Type B pancreatic cell (in vitro differentiated cells): Measurements from ENCODE around the gene SNRPE. TPM values are rescaled to one million over a fixed set of nuclear protein-coding genes. Genes with fewer than 3 reads are reported as not detected.
"Not testable (repeated sequence)": the region's sequence is repeated elsewhere in the genome, so short reads cannot be mapped to it uniquely, and the experiment has no call there.

Source experiments
- DNase-seq: peaks from one replicate; pipeline ENCODE4 v3.0.0; 2021; ENCODE audit warnings: mixed read lengths; ENCODE audit not compliant: unreplicated experiment; ENCODE audit errors: extremely low spot score
- H3K27ac Mint-ChIP-seq: 2 replicates; pipeline ENCODE4 v1.8.0; 2021; ENCODE audit warnings: mild to moderate bottlenecking, mixed read lengths
- H3K27me3 Mint-ChIP-seq: 2 replicates; pipeline ENCODE4 v1.8.0; 2021; ENCODE audit warnings: mixed read lengths
- H3K36me3 Mint-ChIP-seq: 2 replicates; pipeline ENCODE4 v1.8.0; 2021; ENCODE audit warnings: mixed read lengths
- H3K4me1 Mint-ChIP-seq: one replicate; pipeline ENCODE4 v1.8.0; 2021; ENCODE audit warnings: mixed read lengths; ENCODE audit not compliant: unreplicated experiment
- H3K4me3 Mint-ChIP-seq: 2 replicates; pipeline ENCODE4 v1.8.0; 2021; ENCODE audit warnings: mild to moderate bottlenecking, mixed read lengths
- H3K9me3 Mint-ChIP-seq: 2 replicates; pipeline ENCODE4 v1.8.0; 2021; ENCODE audit warnings: mixed read lengths
- total RNA-seq: library from RNA; stranded (reverse); gene quantifications from 2 replicates; pipeline ENCODE4 v1.2.1, GENCODE V29; 2021; ENCODE audit warnings: low replicate concordance
- TF ChIP-seq, protein P1 (sequence below): fragments of 200-600 bp; sonication (generic); conservative IDR thresholded peaks from 2 replicates; pipeline ENCODE4 v1.5.0; 2021; ENCODE audit warnings: antibody characterized with exemption, mild to moderate bottlenecking

SNRPE gene
- total RNA-seq, 1 donor from 2014 or later, result 232 TPM

DNA sequence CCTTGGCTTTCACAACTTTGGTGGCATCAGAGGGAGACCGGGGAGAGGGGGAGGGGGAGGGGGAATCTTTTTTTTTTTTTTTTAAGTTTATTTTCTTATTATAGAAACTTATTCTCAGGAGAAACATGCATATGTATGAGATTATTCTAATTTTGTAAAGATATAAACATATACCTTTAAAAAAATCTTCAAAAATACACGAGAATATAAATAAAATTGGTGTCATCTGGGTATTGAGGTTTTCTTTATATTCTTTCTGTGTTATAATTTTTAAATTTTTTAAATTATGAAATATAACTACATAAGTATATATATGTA is 18.9 kb upstream of the SNRPE start:
- Mint-ChIP-seq H3K4me3 (no peak overlapping the region), H3K27ac (no peak overlapping the region), H3K36me3 (peaks cover 51% of the 10 kb centered on the region), H3K27me3 (no peaks in the 10 kb centered on the region), H3K4me1 (no peaks in the 10 kb centered on the region), H3K9me3 (no peaks in the 10 kb centered on the region)
- DNase-seq, result no peak
- TF ChIP-seq, protein P1, sequence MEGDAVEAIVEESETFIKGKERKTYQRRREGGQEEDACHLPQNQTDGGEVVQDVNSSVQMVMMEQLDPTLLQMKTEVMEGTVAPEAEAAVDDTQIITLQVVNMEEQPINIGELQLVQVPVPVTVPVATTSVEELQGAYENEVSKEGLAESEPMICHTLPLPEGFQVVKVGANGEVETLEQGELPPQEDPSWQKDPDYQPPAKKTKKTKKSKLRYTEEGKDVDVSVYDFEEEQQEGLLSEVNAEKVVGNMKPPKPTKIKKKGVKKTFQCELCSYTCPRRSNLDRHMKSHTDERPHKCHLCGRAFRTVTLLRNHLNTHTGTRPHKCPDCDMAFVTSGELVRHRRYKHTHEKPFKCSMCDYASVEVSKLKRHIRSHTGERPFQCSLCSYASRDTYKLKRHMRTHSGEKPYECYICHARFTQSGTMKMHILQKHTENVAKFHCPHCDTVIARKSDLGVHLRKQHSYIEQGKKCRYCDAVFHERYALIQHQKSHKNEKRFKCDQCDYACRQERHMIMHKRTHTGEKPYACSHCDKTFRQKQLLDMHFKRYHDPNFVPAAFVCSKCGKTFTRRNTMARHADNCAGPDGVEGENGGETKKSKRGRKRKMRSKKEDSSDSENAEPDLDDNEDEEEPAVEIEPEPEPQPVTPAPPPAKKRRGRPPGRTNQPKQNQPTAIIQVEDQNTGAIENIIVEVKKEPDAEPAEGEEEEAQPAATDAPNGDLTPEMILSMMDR, result no peak

DNA sequence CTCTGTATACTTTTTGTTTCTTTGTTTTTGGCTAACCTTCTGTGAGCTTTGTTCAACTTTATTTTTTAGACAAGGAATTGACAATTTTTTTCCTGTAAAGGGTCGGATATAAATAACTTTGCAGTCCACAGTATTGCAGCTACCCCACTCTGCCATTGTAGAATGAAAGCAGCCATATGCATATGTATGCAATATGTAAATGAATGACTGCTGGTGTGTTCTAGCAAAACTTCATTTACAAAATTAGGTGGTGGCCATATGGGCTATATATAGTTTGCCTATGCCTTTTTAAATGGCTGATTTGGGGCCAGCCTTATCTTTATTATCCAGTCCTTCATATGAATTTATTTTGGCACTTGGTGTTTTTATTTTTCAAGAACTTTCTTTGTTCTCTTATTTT is 18.0 kb upstream of the SNRPE start:
- H3K4me1 Mint-ChIP-seq, result no peaks in the 10 kb centered on the region
- no peaks in the 10 kb centered on the region for H3K27me3 Mint-ChIP-seq
- no peak overlapping the region for H3K27ac Mint-ChIP-seq
- DNase-seq, result no peak
- H3K36me3 Mint-ChIP-seq, result peaks cover 42% of the 10 kb centered on the region
- no peaks in the 10 kb centered on the region for H3K9me3 Mint-ChIP-seq
- H3K4me3 Mint-ChIP-seq, result no peak overlapping the region
- TF ChIP-seq, protein P1, result no peak

DNA sequence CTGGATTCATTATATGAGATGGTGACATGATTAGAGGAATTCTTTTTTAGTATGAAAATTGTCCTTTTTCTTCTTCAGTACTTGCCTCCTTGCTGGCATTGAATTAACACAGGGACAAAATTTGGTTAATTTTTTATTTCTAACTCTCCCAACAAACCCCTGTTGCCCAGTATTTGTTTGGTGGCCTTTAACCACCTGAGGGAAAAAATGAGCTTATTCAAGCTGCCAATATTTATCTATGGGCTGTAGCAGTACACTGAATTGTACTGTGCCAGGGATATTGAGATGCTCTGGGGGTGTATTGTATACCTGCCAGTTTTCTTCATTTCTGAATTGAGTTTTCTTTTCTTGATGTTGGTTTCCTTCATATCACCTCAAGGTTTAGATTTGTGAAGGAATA is 8.3 kb upstream of the SNRPE start:
- H3K4me1 Mint-ChIP-seq, DNase-seq, H3K27ac Mint-ChIP-seq, H3K4me3 Mint-ChIP-seq, H3K36me3 Mint-ChIP-seq, H3K9me3 Mint-ChIP-seq, H3K27me3 Mint-ChIP-seq: not testable (repeated sequence)

DNA sequence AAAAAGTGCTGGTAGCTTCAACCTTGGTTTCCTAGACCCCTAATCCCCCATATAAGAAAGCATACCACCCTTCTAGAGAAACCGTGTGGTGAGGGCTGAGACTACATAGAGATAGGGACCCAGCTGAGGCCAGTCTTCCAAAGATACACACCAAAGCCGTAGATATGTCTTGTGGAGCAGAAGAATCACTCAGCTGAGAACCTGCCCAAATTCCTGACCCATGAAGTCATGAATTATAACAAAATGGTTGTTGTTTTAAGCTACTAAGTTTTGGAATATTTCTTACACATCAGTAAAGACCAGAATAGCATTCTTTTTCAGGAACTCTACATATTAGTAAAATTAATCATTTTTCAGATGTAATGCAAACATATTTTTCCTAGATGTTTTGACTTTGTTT is 3.3 kb upstream of the SNRPE start:
- Mint-ChIP-seq H3K27ac (peak overlapping the region; percentile 68), H3K4me3 (no peak overlapping the region), H3K4me1 (peaks cover 16% of the 10 kb centered on the region), H3K9me3 (no peaks in the 10 kb centered on the region), H3K36me3 (peaks cover 15% of the 10 kb centered on the region), H3K27me3 (no peaks in the 10 kb centered on the region)
- DNase-seq, result no peak
- TF ChIP-seq, protein P1, result no peak

DNA sequence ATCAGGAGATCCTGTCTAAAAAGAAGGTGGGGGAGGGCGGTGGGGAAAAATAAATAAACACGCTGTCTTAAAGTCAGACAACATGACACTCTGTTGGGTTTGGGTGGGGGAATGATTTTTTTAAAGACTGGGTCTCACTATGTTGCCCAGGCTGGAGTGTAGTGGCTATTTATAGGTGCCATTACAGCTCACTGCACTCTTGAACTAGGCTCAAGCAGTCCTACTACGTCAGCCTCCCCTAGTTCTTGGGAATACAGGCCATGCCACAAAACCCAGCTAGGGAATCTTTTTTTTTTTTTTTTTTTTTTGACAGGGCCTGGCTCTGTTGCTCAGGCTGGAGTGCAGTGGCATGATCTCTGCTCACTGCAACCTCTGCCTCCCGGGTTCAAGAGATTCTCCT is 2.4 kb upstream of the SNRPE start:
- no peaks in the 10 kb centered on the region for H3K27me3 Mint-ChIP-seq

DNA sequence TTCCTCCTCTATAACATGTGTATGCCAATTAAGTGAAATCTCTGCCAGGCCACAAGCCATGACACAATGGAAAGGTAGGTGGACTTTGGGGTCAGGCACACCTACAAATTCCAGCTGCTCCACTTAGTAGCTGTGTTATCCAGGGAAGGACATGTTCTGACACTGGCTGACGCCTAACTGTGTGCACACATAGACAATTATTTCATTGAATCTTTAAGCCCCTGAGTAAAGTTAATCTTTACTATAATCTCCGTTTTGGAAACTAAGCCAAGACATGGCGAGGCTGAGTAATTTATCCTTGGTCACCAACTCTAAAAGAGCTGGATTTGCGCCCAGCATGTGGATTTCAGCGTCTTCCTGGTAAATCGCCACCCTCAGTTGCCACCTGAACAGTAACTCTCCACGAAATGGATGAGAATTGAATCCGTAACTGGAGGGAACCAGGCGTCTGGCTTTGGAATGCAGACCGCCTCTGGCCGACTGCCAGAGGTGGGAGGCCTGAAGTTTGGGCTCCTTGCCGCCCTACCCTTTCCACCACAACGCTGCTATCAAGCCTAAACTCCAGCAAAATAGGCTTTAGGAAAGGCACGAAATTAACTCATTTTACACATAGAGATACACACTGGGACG is 888 bp upstream of the SNRPE start:
- H3K9me3 Mint-ChIP-seq, result no peaks in the 10 kb centered on the region

More for the DNA sequence above, 2.4 kb upstream of the SNRPE start:
- Mint-ChIP-seq H3K4me3 (no peak overlapping the region), H3K9me3 (no peaks in the 10 kb centered on the region), H3K36me3 (peaks cover 15% of the 10 kb centered on the region), H3K4me1 (peaks cover 21% of the 10 kb centered on the region), H3K27ac (no peak overlapping the region)
- TF ChIP-seq, protein P1, result no peak
- DNase-seq, result no peak

More for the DNA sequence above, 888 bp upstream of the SNRPE start:
- peaks cover 21% of the 10 kb centered on the region for H3K4me1 Mint-ChIP-seq
- H3K27ac Mint-ChIP-seq, result peak overlapping the region; percentile 99
- peak overlapping the region; percentile 98 for H3K4me3 Mint-ChIP-seq
- DNase-seq, result no peak
- peaks cover 23% of the 10 kb centered on the region for H3K36me3 Mint-ChIP-seq
- no peaks in the 10 kb centered on the region for H3K27me3 Mint-ChIP-seq
- TF ChIP-seq, protein P1, result no peak
